ENCODE measurements around the gene DGKH.
"Not testable (repeated sequence)": the region's sequence is repeated elsewhere in the genome, so short reads cannot be mapped to it uniquely, and the experiment has no call there.

DGKH gene

DNA sequence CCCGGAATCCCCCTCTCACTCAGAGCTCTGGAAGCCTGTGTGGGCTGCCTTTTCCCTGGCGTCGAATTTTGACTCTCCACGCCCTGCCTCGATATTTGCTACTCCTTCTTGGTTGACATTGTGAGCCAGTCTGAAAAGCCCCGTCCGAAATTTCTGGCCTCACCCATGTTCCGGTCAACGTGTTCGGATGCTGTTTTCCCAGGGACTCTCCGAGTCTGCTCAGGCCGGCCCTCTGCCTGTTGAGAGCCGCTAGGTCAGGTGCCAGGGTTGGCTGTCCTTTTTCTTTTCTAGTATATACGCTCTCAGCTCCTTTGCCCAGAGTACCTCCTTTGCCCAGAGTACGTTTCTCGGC lies 6.8 kb upstream of the DGKH start:
- no peak for DNase-seq (ENCODE audit: low spot score)

DNA sequence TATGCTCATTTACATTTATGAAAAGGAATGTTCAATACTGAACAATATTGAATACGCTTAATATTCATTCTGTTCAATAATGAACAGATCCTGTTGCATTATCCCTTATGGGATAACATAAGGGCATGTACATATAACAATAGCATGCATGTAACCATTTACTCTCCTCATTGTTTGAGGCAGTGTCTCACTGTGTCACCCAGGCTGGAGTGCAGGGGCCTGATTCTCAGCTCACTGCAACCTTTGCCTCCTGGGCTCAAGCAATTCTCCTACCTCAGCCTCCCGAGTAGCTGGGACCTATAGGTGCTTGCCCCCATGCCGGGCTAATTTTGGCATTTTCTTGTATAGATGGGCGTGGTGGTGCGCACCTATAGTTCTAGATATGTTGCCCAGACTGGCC lies 4.8 kb upstream of the DGKH start:
- no peak for DNase-seq (ENCODE audit: low spot score)

DNA sequence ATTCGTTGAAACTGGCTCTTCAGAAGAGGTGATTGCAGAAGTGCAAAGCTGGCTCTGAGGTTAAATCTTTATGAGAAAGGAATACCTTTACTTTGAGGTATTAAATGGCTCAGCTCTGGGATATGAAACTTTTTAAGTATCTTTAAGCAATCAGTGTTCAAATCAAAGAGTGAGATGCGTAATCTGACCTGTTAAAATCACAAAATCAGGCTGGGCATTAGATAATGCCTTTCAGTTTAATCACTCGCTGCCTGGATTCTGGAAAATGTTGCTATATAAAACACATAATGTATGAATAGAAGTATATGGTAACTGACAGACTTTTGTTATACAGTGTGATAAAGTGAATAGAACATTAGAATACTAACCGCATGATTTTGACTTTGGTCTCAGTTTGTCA lies 2.0 kb upstream of the DGKH start:
- no peak for DNase-seq (ENCODE audit: low spot score)

DNA sequence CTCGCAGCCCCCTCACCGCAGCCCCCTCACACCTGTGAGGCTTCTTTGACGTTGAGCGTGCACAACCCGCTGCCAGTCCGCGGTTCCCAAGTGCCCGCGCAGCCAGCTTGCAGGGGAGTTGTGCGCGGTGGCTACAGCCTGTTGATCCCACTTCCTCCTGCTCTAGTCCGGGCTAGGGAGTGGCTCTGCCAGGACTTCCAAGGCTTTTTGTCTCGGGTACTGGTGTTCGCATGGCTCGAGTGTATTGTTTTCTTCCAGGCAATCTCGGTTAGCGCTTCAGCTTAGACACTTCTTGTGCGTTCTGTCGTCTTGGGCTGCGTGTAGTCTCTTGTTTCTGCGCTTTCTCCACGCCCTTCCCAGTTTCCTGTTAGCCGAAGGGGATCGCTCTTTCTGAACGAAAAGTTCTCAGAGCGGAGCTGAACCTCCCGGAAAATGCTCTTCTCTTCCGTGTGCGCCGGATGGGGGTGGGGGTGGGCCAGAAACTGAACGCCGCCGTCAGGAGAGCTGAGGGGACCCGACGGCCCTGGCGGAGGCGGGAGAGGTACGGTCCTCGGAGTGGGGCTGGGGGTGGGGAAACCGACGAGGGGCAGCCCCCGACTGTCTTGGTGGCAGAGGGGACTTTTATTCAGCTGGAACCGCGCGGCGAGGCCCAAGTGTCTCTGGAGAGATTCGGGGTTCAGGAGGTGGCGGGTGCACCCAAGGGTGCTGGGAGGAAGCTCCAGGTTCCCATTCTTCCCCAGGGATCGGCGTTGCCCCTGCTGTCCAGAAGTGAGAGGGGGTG lies 697 bp upstream of the DGKH start:
- peak; percentile 14 for DNase-seq (ENCODE audit: low spot score)

DNA sequence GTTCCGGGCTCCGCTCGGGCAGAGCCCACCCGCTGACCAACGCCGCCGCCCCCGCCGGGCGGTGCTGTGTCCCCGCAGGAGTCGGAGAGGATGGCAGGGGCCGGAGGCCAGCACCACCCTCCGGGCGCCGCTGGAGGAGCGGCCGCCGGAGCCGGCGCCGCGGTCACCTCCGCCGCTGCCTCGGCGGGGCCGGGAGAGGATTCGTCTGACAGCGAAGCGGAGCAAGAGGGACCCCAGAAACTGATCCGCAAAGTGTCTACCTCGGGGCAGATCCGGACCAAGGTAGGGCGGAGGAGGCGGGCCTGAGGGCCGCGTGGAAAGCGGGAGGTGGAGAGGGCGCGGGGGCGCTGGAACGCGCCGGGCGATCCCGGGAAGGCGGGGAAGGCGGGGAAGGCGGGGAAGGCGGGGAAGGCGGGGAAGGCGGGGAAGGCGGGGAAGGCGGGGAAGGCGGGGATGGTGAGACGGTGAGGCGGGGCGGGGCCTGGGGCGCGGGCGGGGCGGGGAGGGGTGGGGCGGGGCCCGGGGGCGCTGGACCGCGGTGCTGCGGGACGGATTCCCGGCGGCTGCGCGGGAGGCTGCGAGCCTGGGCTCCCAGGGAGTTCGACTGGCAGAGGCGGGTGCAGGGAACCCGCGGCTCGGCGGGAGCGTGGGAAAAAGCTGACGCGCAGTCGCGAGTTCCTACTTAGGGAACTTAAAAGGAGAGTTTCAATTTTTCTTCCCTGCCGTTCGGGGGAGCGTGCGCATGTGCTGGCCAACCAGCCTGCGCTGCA lies 421 bp downstream of the DGKH start:
- DNase-seq (ENCODE audit: low spot score): peak; percentile 52

DNA sequence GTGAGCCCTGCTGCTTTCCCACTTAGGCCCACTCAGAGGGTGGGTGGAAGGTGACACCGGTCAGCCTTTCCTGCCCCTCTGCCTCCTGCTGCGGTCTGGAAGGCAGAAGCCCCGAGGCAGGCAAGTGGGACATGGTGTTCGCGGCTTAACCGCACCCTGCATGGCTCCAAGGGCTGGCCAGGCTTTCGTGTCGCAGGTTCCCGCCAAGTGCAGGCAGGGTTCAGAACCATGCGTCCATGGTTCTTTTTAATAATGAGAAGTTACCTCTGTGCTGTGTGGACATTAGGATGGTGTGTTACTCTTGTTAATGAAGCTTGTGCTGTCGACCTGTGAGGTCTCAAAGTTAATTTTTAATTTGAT lies 986 bp downstream of the DGKH start:
- DNase-seq (ENCODE audit: low spot score): no peak

DNA sequence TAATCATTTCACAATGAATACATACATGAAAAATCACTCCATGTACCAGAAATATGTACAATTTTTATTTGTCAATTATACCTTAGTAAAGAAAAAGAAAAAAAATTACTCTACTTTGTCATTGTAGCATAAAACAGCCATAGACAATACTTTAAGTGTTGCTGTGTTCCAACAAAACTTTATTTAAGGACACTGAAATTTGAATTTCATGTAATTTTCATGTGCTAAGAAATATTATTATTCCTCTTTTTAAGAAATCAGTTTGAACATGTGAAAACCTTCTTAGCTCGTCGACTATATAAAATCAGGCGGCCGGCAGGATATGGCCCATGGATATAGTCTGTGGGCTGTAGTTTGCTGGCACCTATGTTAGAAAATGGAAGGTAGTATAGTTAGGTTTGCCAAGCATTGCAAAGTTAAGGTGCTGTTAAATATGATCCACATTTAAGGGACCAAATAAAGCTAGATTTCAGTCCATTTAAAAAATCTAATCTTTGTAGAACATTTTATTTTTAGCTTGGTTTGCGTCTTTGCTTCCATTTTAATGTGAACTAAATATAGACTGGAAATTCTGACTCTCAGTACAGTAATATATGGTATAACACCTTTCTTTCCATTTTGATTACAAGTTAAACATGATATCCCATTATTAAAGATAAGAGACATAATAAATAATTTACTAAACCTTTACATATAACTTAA lies 6.5 kb downstream of the DGKH start:
- no peak for DNase-seq (ENCODE audit: low spot score)

DNA sequence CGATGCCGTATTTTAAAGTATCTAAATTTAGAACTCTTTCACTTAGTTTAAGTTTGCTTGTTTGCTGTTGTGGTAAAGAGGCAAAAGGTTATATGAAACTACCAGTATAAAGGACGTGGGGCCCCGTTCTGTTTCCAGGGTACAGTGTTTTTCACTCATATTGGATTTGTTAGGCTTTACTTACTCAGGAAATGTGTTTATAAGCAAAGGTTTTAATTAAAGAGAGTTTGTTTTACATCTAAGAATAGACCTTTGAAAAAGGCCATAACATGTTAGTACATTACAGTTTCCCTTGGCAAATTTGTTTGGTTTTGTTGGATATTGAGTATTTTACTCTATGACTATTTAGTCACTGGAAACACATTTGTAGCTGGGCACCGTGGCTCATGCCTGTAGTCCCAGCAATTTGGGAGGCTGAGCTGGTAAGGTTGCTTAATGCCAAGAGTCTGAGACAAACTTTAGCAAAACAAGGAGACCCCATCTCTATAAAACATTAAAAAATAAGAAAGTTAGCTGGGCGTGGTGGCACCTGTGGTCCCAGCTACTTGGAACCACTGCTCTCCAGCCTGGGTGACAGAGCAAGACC lies 7.1 kb downstream of the DGKH start:
- DNase-seq (ENCODE audit: low spot score): no peak

DNA sequence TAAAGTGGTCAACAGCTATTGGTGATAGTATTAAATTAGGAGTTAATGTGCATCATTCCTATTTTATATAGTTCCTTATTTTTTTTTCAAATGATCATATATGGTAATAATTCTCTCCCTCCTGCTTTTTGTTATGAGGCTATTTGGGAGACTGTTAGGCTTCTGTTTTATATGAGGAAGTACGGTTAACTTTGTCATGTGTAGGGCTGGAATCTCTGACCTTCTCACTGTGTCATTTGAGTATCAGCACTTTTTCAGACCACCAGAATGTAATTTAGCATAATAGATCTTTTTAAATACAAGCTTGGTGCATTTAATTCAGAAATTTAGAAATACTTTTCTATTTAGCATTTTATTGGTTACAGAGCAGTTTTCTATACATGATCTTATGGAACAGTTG lies 7.7 kb downstream of the DGKH start:
- no peak for DNase-seq (ENCODE audit: low spot score)

DNA sequence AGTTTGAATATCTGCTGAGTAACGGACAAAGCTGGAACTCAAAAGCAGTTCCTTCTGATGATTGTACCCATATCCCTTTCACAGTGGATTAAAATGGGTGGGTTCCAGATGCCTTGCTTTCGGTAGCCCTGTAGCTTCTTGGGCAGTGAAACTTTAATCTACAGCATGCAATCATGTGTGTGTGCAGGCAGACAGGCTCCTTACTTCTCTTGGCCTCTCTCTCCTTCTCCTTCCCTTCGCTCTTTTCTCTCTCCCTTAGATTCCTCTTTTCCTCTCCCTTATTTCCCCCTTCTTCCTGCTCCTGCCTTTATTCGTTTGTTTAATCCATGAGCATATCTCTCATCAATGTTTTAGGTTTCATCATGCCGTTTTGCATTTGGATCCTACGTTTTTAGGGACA lies 8.1 kb downstream of the DGKH start:
- DNase-seq (ENCODE audit: low spot score): no peak

DNA sequence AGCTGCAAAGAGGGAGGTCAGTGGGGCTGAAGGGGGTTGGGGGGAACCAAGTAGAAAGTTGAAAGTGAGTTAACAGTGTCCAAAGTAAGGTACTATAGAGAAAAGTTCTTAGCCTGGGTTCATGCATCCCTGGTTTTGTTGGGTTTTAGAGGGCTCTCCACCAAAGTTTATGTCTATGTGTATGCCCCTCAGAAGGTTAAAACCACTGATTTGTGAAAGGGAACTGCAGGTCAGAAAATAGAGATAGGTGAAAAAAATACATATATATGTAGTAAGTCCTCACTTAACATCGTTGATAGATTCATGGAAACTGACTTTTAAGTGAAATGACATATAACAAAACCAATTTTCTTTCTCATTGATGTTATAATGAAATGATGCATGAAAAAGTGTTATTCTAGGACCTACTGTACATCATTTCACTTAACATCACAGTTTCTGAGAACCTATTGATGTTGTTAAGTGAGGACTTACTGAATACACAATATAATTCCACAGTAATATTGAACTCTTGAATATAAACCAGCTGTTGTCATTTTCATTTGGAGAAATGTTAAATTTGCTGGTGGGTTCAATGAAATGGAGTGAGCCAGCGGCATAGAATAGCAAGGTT lies 9.6 kb downstream of the DGKH start:
- DNase-seq (ENCODE audit: low spot score): no peak

DNA sequence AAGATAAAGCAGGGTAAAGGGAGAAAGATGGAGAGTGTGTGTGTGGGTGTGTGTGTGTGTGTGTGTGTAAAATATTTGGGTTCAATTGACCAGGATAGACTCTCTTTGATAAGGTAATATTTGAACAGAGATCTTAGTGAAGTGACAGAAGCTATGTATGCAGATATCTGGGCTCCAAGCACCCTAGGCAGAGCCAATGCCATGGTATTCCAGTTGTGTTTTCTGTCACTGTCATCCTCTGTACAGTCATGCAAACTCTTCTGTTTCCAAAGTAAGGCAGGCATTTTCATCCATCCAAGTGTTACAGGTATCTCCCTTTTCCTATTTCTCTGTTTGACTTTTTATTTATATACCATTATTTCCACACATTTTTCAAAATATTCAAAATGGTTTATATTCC lies 13.5 kb downstream of the DGKH start:
- DNase-seq (ENCODE audit: low spot score): no peak

DNA sequence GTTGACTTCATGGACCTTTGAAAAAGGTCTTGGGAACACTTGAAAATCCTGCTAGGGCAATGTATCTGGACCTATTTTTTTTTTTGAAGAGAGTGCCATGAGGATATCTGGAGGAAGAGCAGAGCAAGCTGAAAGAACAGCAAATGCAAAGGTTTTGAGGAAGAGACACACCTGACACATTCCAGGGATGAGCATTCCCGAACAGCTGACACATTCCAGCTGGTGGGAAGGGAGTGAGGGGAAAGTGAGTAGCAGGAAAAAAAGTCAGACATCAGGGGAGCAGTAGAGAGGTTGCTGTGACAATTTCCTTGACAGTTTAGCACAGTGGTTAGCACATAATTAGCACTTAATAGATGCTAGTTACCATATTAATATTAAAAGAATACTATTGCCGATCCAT lies 14.7 kb downstream of the DGKH start:
- DNase-seq (ENCODE audit: low spot score): no peak

DNA sequence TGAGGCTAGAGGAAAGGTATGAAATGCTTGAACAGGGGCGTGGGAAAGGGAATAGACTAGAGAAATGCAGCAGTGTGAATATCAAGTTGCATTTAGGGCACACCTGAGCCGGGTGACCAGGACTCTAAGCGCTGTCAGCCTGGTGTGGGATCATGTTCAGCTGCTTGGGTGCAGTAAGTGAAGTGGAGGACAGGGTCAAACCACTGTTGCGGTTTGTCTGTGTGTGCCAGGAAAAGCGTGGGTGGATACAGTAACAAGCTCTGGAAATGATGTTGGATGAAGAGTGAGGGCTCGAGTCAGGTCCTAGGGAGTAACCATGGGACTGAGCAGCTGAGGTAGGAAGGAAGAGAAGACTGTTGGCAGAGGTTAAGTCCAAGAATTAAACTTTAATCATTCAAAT lies 15.8 kb downstream of the DGKH start:
- DNase-seq (ENCODE audit: low spot score): no peak

DNA sequence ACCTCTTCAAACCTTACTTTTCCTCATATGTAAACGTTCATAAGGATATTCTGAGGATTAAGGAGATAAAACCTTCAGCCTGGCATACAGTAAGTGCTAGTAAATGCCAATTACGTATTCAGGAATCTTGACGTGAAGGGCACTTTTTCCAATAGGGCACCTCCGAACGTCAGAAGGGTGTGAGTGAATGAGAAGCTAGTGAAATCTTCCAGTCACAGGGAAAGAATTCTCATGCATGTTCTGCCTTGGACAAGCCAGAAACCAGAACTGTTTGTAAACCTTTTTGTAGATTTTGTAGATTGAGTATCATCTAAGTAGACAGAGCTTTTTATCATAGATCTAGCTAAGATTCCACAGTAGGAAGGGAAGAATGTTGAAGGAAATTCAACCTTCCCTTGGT lies 16.5 kb downstream of the DGKH start:
- no peak for DNase-seq (ENCODE audit: low spot score)

DNA sequence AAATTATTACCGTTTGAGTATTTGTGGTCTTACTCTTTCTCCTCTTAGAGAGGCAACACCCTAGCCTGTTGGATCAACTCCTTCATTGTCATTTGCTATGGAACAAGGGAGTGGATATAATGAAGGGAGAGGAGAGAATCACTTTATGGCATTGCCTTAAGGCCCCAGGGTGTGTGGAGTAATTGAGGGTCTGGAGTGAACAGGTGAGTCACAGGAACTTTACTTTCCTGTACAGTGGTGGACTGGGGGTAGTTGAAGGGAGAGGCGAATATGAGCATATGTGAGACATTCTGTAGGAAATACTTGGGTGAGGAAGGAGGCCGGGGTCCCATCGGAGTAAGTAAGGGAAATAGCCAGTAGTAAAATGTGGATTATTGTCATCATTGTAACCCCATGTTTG lies 17.0 kb downstream of the DGKH start:
- DNase-seq (ENCODE audit: low spot score): no peak

DNA sequence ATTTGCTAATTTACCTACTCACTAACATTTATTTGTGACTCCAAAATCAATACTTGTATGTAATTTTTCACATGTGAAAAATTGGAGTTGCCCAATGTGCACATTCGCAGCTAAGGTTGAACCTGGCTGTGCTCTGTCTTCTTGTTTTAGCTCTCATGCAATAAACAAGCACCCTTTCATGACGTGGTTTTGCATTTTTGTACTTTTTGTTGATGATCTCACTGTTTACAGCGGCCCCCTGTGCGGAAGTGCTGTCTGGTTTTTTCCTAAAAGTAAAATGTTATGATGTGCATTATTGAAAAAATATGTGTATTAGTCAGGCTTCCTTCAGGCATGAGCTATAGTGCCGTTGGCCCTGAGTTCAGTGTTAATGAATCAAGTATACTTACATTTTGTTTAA lies 18.1 kb downstream of the DGKH start:
- DNase-seq (ENCODE audit: low spot score): no peak

DNA sequence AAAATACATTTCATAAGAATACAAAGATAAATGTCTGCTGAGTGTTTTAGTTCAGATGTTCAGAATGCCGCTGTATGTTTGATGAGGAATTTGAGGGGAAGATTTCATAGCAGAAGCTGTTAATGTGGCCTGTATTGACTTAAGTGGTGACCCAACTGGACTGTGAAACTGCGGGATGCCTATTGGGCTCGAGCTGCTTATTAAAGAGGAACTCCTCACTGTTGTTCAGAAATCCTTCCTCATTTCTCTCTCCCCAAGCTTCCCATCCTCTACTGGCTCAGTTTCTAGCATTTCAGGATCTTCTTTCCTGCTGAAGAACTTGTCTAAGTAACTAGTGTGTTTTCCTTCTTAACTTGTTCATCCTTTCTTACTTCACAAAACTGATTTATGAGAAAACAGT lies 20.4 kb downstream of the DGKH start:
- no peak for DNase-seq (ENCODE audit: low spot score)

DNA sequence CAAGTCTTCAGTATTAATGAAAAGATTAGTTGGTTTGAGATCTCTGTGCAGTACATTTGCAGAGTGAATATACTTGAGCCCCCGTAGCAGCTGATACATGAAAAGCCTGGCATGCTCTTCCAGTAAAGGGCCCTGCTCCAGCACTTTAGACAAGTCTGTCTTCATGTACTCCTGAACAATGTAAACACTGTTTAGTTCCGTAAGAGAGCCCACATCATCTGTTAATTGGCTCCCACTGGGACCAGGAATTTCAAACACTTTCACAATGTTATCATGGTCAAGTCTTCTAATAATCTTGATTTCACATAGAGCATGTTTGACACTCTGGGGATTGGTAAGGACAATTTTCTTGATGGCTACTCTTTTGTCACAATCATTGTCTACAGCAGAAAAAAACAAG lies 22.2 kb downstream of the DGKH start:
- DNase-seq (ENCODE audit: low spot score): not testable (repeated sequence)

DNA sequence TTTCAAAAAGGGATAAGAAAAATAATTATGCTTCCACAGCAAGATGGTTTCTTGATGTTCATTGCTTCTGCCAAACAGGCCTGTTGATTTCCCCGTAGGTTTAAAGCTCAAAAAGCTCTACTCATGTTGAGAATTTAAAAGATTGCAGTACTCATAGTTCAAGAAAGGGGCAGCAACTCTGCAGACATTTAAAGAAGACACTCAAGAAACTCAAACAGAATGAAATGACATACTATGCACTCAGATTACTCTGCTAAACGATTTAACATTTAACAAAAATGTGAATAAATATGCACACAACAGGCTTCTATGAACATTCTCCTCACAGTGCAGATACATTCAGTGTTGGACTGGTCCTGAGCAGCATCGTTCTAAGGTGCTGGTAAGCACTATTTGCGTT lies 22.7 kb downstream of the DGKH start:
- not testable (repeated sequence) for DNase-seq (ENCODE audit: low spot score)

DNA sequence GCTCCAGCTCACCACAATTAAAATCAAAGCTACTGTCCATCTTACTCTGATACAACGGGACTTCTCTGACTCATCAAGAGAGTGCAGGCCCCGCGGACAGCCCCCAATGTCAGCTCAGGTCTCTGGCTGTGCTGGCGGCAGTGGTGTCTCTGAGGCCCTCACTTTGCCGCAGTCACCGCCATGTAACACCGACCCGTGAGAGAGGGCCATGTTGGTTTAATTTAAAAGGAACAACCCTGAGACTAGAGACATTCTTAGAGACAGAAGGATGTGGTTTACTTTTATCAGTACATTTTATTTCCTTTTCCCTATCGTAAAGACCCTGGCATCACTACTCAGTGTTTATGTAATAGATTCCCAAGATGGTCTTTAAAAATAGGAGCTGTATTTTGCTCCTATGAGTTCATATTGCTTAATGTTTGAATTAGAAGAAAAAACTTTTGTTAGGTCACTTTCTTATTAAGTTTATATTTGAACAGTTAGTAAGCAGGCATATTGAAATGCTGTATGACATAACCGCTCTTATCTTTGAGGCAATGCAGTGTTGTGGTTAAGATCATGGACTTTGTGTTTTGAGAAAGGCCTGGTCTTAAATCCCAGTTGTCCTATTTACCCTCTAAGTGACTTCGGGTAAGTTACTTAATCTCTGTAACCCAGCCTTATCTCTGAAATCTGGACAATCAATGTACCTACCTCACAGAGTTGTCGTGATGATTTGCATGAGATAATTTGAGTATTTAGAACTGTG lies 23.4 kb downstream of the DGKH start:
- no peak for DNase-seq (ENCODE audit: low spot score)

DNA sequence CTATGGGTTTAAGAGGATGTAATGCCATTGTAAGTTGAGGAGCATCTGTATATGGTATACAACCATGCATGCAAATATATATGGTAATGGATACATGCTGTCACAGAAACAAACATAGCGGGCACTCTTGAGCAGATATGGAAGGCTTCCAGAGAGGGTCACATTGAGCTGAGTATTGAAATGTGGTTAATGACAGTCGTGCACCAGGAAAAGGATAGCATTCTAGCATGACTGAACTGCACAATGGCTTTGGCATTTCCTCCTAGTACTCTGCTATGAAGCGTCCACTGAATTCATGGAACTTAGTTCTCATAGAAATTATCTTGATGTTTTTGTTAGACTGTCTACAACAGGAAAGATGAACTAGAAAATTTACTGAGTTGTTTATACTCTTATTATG lies 25.2 kb downstream of the DGKH start:
- no peak for DNase-seq (ENCODE audit: low spot score)
